K562 (cell line): ENCODE results near the gene CTNS. TPM values are rescaled to one million over a fixed set of nuclear protein-coding genes. Genes with fewer than 3 reads are reported as not detected.

ENCODE experiments used
- BACH1 ChIP-seq: fragments of 200-800 bp; sonication (Bioruptor generic); IDR thresholded peaks from 2 replicates; pipeline ENCODE4 v1.6.1; 2016; ENCODE audit warnings: missing genetic modification characterization, missing compliant biosample characterization
- CBFA2T2 ChIP-seq: fragments of 450-650 bp; conservative IDR thresholded peaks from 2 replicates; pipeline ENCODE4 v1.6.1; 2017; ENCODE audit warnings: mild to moderate bottlenecking
- CEBPG ChIP-seq, 3 experiments: fragments of 200-800 bp in 1 of 3; sonication (Bioruptor generic) in 1 of 3; sonication (generic) in 1 of 3; formaldehyde crosslinking in 1 of 3; IDR thresholded peaks in 2 of 3; conservative IDR thresholded peaks in 1 of 3; 2 replicates each; pipeline versions ENCODE4 v1.6.1 to v1.8.0; 2016 to 2022; ENCODE audit warnings: missing compliant biosample characterization in 2 of 3, missing genetic modification characterization in 2 of 3, mild to moderate bottlenecking in 1 of 3, missing genetic modification reagents in 1 of 3
- ETV5 ChIP-seq: sonication (generic); formaldehyde crosslinking; IDR thresholded peaks from 2 replicates; pipeline ENCODE4 v1.4.0; 2020; ENCODE audit warnings: low read depth, mild to moderate bottlenecking, missing genetic modification reagents
- HIVEP1 ChIP-seq: fragments of 250-450 bp; sonication (Bioruptor Pico); IDR thresholded peaks from 2 replicates; pipeline ENCODE4 v1.4.0; 2020; ENCODE audit warnings: mild to moderate bottlenecking
- ZNF431 ChIP-seq: sonication (generic); formaldehyde crosslinking; IDR thresholded peaks from 2 replicates; pipeline ENCODE4 v1.8.0; 2022; ENCODE audit warnings: mild to moderate bottlenecking, missing genetic modification reagents
- ZNF586 ChIP-seq: fragments of 450-650 bp; formaldehyde crosslinking; conservative IDR thresholded peaks from 2 replicates; pipeline ENCODE4 v1.4.0; 2020; ENCODE audit warnings: mild to moderate bottlenecking, moderate library complexity
- ZNF696 ChIP-seq: fragments of 250-450 bp; sonication (Bioruptor Pico); conservative IDR thresholded peaks from 2 replicates; pipeline ENCODE4 v1.4.0; 2020; ENCODE audit warnings: mild to moderate bottlenecking, moderate library complexity
- ZNF707 ChIP-seq: fragments of 250-450 bp; sonication (Bioruptor Pico); conservative IDR thresholded peaks from 2 replicates; pipeline ENCODE4 v1.8.0; 2022; ENCODE audit warnings: inconsistent platforms, mild to moderate bottlenecking, moderate library complexity
- polyA plus RNA-seq, 8 experiments: library from polyadenylated mRNA; depleted of rRNA in 4 of 8; stranded (reverse) in 5 of 8; unstranded in 3 of 8; fragments of >200 nt; fragmentation: Nextera tagmentation in 2 of 8; fragmentation: Illumina TruSeq in 1 of 8; extraction: Ambion mirVana in 2 of 8; extraction: Trizol in 1 of 8; gene quantifications; 2 replicates each; pipeline versions ENCODE4 v1.2.1 to v1.2.3, GENCODE V29; 2011 to 2014; ENCODE audit warnings: inconsistent platforms in 1 of 8, missing spikeins in 1 of 8
- total RNA-seq, 7 experiments: library from RNA; depleted of rRNA in 6 of 7; stranded (reverse); fragments of >200 nt in 6 of 7; fragmentation: Illumina TruSeq in 2 of 7; extraction: Trizol in 2 of 7; gene quantifications; 2 replicates each; pipeline versions ENCODE4 v1.2.1 to v1.2.3, GENCODE V29; 2011 to 2021; ENCODE audit warnings: low replicate concordance in 1 of 7
- TF ChIP-seq, protein P1 (sequence below): fragments of 450-650 bp; IDR thresholded peaks from 2 replicates; pipeline ENCODE4 v1.6.1; 2017; ENCODE audit warnings: antibody characterized with exemption, mild to moderate bottlenecking
- TF ChIP-seq, protein P2 (sequence below): fragments of 250-450 bp; sonication (Bioruptor Pico); IDR thresholded peaks from 2 replicates; pipeline ENCODE4 v1.4.0; 2020; ENCODE audit warnings: mild to moderate bottlenecking, moderate library complexity
- TF ChIP-seq, protein P3 (sequence below), 2 experiments: fragments of 200-800 bp in 1 of 2; sonication (Bioruptor generic) in 1 of 2; sonication (generic) in 1 of 2; formaldehyde crosslinking in 1 of 2; IDR thresholded peaks in 1 of 2; conservative IDR thresholded peaks in 1 of 2; 2 replicates each; pipeline versions ENCODE4 v1.5.0 to v1.6.1; 2016 to 2020; ENCODE audit warnings: missing compliant biosample characterization in 1 of 2, missing genetic modification characterization in 1 of 2, missing genetic modification reagents in 1 of 2
- TF ChIP-seq, protein P4 (sequence below): fragments of 450-650 bp; IDR thresholded peaks from 2 replicates; pipeline ENCODE4 v1.6.1; 2016; ENCODE audit warnings: mild to moderate bottlenecking
- TF ChIP-seq, protein P5 (sequence below): fragments of 250-450 bp; sonication (Bioruptor Pico); IDR thresholded peaks from 2 replicates; pipeline ENCODE4 v1.5.0; 2021

Gene CTNS
- total and polyA plus RNA-seq, 9 of the 15 experiments (the other 6 are each of a cell fraction or from before 2014, with no cell fraction given): 0.66 to 8.4 (median 4.9) TPM

DNA sequence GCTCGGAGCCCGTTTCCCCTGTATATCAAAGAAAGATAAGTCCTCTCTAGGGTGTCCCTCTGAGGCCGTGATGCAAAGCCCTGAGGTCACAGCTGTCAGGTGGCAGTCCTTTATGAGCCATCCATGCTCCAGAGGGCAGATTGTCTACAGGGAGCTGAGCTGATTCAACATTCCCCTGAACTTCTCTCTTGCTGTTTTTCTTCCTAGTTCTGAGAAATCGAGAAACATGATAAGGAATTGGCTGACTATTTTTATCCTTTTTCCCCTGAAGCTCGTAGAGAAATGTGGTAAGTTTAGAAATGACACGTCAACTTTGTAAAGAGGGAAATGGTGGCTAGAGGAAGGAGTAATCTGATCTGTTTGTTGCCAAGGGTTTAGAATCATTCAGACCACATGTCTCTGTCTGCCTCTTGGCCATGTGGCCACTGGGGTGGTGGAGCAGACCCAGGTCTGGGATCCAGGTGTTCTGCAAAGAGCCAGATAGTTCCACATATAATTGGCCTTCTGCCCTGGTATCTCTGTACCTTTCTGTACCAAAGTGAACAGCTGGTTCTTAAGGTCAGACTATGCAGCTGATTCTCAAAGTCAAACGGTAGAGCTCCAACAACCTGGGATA is 3.5 kb downstream of the CTNS start (continued):
- TF ChIP-seq, protein P1, sequence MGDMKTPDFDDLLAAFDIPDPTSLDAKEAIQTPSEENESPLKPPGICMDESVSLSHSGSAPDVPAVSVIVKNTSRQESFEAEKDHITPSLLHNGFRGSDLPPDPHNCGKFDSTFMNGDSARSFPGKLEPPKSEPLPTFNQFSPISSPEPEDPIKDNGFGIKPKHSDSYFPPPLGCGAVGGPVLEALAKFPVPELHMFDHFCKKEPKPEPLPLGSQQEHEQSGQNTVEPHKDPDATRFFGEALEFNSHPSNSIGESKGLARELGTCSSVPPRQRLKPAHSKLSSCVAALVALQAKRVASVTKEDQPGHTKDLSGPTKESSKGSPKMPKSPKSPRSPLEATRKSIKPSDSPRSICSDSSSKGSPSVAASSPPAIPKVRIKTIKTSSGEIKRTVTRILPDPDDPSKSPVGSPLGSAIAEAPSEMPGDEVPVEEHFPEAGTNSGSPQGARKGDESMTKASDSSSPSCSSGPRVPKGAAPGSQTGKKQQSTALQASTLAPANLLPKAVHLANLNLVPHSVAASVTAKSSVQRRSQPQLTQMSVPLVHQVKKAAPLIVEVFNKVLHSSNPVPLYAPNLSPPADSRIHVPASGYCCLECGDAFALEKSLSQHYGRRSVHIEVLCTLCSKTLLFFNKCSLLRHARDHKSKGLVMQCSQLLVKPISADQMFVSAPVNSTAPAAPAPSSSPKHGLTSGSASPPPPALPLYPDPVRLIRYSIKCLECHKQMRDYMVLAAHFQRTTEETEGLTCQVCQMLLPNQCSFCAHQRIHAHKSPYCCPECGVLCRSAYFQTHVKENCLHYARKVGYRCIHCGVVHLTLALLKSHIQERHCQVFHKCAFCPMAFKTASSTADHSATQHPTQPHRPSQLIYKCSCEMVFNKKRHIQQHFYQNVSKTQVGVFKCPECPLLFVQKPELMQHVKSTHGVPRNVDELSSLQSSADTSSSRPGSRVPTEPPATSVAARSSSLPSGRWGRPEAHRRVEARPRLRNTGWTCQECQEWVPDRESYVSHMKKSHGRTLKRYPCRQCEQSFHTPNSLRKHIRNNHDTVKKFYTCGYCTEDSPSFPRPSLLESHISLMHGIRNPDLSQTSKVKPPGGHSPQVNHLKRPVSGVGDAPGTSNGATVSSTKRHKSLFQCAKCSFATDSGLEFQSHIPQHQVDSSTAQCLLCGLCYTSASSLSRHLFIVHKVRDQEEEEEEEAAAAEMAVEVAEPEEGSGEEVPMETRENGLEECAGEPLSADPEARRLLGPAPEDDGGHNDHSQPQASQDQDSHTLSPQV: peak; percentile 52; the same call in 1 of the 2 replicates
- TF ChIP-seq, protein P2, sequence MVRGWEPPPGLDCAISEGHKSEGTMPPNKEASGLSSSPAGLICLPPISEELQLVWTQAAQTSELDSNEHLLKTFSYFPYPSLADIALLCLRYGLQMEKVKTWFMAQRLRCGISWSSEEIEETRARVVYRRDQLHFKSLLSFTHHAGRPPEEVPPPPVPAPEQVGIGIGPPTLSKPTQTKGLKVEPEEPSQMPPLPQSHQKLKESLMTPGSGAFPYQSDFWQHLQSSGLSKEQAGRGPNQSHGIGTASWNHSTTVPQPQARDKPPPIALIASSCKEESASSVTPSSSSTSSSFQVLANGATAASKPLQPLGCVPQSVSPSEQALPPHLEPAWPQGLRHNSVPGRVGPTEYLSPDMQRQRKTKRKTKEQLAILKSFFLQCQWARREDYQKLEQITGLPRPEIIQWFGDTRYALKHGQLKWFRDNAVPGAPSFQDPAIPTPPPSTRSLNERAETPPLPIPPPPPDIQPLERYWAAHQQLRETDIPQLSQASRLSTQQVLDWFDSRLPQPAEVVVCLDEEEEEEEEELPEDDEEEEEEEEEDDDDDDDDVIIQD (CRISPR knock-in tag): no peak
- TF ChIP-seq ZNF696 (CRISPR knock-in tag) (no peak), HIVEP1 (CRISPR knock-in tag) (no peak), ZNF586 (CRISPR knock-in tag) (no peak), CBFA2T2 (peak; percentile 77), ZNF707 (no peak), ETV5 (CRISPR knock-in tag) (no peak), BACH1 (tag) (peak; percentile 64; the same call in 1 of the 2 replicates), ZNF431 (no peak), CEBPG (CRISPR knock-in tag; IDR thresholded peaks at IDR 0.05) (peak; percentile 27; the same call in 1 of the 2 replicates), CEBPG (tag; conservative IDR thresholded peaks at IDR 0.05 in 1 of 2, IDR thresholded peaks at IDR 0.05 in 1 of 2) (no peak; a peak in 1 of 4 replicates)
- TF ChIP-seq, protein P3, sequence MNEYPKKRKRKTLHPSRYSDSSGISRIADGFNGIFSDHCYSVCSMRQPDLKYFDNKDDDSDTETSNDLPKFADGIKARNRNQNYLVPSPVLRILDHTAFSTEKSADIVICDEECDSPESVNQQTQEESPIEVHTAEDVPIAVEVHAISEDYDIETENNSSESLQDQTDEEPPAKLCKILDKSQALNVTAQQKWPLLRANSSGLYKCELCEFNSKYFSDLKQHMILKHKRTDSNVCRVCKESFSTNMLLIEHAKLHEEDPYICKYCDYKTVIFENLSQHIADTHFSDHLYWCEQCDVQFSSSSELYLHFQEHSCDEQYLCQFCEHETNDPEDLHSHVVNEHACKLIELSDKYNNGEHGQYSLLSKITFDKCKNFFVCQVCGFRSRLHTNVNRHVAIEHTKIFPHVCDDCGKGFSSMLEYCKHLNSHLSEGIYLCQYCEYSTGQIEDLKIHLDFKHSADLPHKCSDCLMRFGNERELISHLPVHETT (CRISPR knock-in tag; conservative IDR thresholded peaks at IDR 0.05 in 1 of 2, IDR thresholded peaks at IDR 0.05 in 1 of 2): no peak
- TF ChIP-seq, protein P4, sequence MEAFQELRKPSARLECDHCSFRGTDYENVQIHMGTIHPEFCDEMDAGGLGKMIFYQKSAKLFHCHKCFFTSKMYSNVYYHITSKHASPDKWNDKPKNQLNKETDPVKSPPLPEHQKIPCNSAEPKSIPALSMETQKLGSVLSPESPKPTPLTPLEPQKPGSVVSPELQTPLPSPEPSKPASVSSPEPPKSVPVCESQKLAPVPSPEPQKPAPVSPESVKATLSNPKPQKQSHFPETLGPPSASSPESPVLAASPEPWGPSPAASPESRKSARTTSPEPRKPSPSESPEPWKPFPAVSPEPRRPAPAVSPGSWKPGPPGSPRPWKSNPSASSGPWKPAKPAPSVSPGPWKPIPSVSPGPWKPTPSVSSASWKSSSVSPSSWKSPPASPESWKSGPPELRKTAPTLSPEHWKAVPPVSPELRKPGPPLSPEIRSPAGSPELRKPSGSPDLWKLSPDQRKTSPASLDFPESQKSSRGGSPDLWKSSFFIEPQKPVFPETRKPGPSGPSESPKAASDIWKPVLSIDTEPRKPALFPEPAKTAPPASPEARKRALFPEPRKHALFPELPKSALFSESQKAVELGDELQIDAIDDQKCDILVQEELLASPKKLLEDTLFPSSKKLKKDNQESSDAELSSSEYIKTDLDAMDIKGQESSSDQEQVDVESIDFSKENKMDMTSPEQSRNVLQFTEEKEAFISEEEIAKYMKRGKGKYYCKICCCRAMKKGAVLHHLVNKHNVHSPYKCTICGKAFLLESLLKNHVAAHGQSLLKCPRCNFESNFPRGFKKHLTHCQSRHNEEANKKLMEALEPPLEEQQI: no peak
- TF ChIP-seq, protein P5, sequence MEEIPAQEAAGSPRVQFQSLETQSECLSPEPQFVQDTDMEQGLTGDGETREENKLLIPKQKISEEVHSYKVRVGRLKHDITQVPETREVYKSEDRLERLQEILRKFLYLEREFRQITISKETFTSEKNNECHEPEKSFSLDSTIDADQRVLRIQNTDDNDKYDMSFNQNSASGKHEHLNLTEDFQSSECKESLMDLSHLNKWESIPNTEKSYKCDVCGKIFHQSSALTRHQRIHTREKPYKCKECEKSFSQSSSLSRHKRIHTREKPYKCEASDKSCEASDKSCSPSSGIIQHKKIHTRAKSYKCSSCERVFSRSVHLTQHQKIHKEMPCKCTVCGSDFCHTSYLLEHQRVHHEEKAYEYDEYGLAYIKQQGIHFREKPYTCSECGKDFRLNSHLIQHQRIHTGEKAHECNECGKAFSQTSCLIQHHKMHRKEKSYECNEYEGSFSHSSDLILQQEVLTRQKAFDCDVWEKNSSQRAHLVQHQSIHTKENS (CRISPR knock-in tag): no peak
